Body of pancreas (tissue), 4 donors: ENCODE results near the gene ALDH3B2. TPM values are rescaled to one million over a fixed set of nuclear protein-coding genes. Genes with fewer than 3 reads are reported as not detected.

ENCODE experiments used
- ATAC-seq: fragments of 150-250 bp; one replicate; pipeline ENCODE4 v1.9.1; 2016
- DNase-seq, 4 donors: peaks; one replicate each; pipeline ENCODE4 v3.0.0-alpha.2; 2019
- H3K27ac ChIP-seq, 4 donors: fragments of 200-600 bp; sonication (generic); 1 replicate in 3 of 4; 2 replicates in 1 of 4; pipeline versions ENCODE4 v1.5.1 to v1.6.1; 2016 to 2019; ENCODE audit warnings: mild to moderate bottlenecking in 1 of 4, mixed read lengths in 1 of 4, moderate library complexity in 1 of 4
- H3K27me3 ChIP-seq, 2 donors: fragments of 200-600 bp; sonication (generic); one replicate each; pipeline ENCODE4 v1.6.0; 2016; ENCODE audit warnings: mild to moderate bottlenecking in 1 of 2
- H3K36me3 ChIP-seq, 2 donors: fragments of 200-600 bp; sonication (generic); replicated peaks in 1 of 2; 2 replicates each; pipeline ENCODE4 v1.5.1; 2016; ENCODE audit warnings: low read depth in 2 of 2; ENCODE audit not compliant: insufficient read depth in 1 of 2
- H3K4me1 ChIP-seq: fragments of 200-600 bp; sonication (generic); one replicate; pipeline ENCODE4 v1.6.0; 2016
- H3K4me3 ChIP-seq, 2 donors: fragments of 200-600 bp; sonication (generic); 1 replicate in 1 of 2; 2 replicates in 1 of 2; pipeline ENCODE4 v1.5.1; 2016 to 2019
- H3K9me3 ChIP-seq, 3 donors: fragments of 200-600 bp; sonication (generic); 1 replicate in 2 of 3; 2 replicates in 1 of 3; pipeline ENCODE4 v1.5.1; 2016
- CTCF ChIP-seq, 7 experiments: fragments of 450-650 bp in 4 of 7; fragments of 200-600 bp in 3 of 7; sonication (generic) in 3 of 7; IDR thresholded peaks; one replicate each; pipeline ENCODE4 v1.5.1; 2016 to 2019; ENCODE audit warnings: antibody characterized with exemption in 7 of 7
- POLR2A ChIP-seq, 3 donors: fragments of 450-650 bp; IDR thresholded peaks; one replicate each; pipeline ENCODE4 v1.6.1; 2016; ENCODE audit warnings: antibody characterized with exemption in 3 of 3, mild to moderate bottlenecking in 2 of 3
- WGBS, 2 donors: methylation state at CpG; one replicate each; pipeline ENCODE4 v1.1.5; 2017; 5-methylcytosine and 5-hydroxymethylcytosine counted together
- intact Hi-C: fragments of 100-400 bp; cut with DNase I; formaldehyde crosslinking; loops from one replicate; pipeline ENCODE4 v1.15.1; 2023
- total RNA-seq, 2 donors: library from RNA; depleted of rRNA; stranded (reverse); fragments of >200 nt; gene quantifications; one replicate each; pipeline ENCODE4 v1.1.0, GENCODE V29; 2016

ALDH3B2 gene
- total RNA-seq, 2 donors from 2014 or later = not detected

GRCh38 chr11:67644042-67644441 lies 30.4 kb downstream of the ALDH3B2 start:
- H3K36me3 ChIP-seq = no peaks in the 10 kb centered on the region
- 94 to 96% methylated on average over 5 of the region's 5 CpGs for WGBS, 2 donors
- no peak overlapping the region for H3K4me3 ChIP-seq
- no peak for TF ChIP-seq POLR2A (IDR thresholded peaks at IDR 0.05)
- TF ChIP-seq CTCF (IDR thresholded peaks at IDR 0.05) = peak in 4 of 7 experiments; percentile 27 to 41 (median 34)
- intact Hi-C loops = no loop called here
- no peak for ATAC-seq
- H3K27ac ChIP-seq = no peak overlapping the region
- no peak for DNase-seq
- H3K27me3 ChIP-seq = no peaks in the 10 kb centered on the region
- no peaks in the 10 kb centered on the region for H3K9me3 ChIP-seq
- H3K4me1 ChIP-seq = peaks cover 49% of the 10 kb centered on the region

- Histone ChIP-seq H3K36me3 (no peaks in the 10 kb centered on the region), H3K27ac (no peak overlapping the region), H3K4me3 (no peak overlapping the region), H3K4me1 (peaks cover 33% of the 10 kb centered on the region), H3K27me3 (no peaks in the 10 kb centered on the region), H3K9me3 (no peaks in the 10 kb centered on the region)
- no peak for ATAC-seq
- WGBS, 2 donors = 90 to 94% methylated on average over 11 to 15 of the region's 15 CpGs
- no peak for DNase-seq
- TF ChIP-seq CTCF (IDR thresholded peaks at IDR 0.05) (no peak), POLR2A (IDR thresholded peaks at IDR 0.05) (no peak)
- intact Hi-C loops = no loop called here
These were observed 32.0 kb downstream of the ALDH3B2 start for GRCh38 chr11:67642173-67643120.

- 82 to 91% methylated on average over 16 to 28 of the region's 28 CpGs for WGBS, 2 donors
- intact Hi-C loops = no loop called here
- ATAC-seq = no peak
- Histone ChIP-seq H3K4me1 (peaks cover 24% of the 10 kb centered on the region), H3K27me3 (no peaks in the 10 kb centered on the region), H3K9me3 (no peaks in the 10 kb centered on the region), H3K4me3 (no peak overlapping the region), H3K27ac (no peak overlapping the region), H3K36me3 (no peaks in the 10 kb centered on the region)
- no peak for DNase-seq
- no peak for TF ChIP-seq CTCF (IDR thresholded peaks at IDR 0.05)
- no peak for TF ChIP-seq POLR2A (IDR thresholded peaks at IDR 0.05)
These were observed 32.9 kb downstream of the ALDH3B2 start for GRCh38 chr11:67641338-67642172.

GRCh38 chr11:67640758-67641337 lies 33.6 kb downstream of the ALDH3B2 start:
- Histone ChIP-seq H3K27ac (no peak overlapping the region), H3K9me3 (no peaks in the 10 kb centered on the region), H3K27me3 (no peaks in the 10 kb centered on the region), H3K36me3 (no peaks in the 10 kb centered on the region), H3K4me3 (no peak overlapping the region), H3K4me1 (peaks cover 17% of the 10 kb centered on the region)
- TF ChIP-seq POLR2A (IDR thresholded peaks at IDR 0.05) = no peak
- TF ChIP-seq CTCF (IDR thresholded peaks at IDR 0.05) = no peak
- intact Hi-C loops = no loop called here
- no peak for DNase-seq
- no peak for ATAC-seq
- WGBS, 2 donors = 78 to 86% methylated on average over 6 to 12 of the region's 12 CpGs
